GM12875 (cell line): ENCODE results near the gene RGS5.

Experiments
- H3K4me3 ChIP-seq: one replicate; pipeline ENCODE4 v1.5.1; 2011; ENCODE audit warnings: low read depth, low read length, control low read depth
- TF ChIP-seq, protein P1 (sequence below): IDR thresholded peaks from 2 replicates; pipeline ENCODE4 v1.5.1; 2011; ENCODE audit warnings: low read depth, mild to moderate bottlenecking, control low read depth, inconsistent platforms, low read length, moderate library complexity, borderline replicate concordance; ENCODE audit not compliant: insufficient read depth

The RGS5 gene

GRCh38 chr1:163182330-163182949 is 20.3 kb downstream of the RGS5 start:
- TF ChIP-seq, protein P1, sequence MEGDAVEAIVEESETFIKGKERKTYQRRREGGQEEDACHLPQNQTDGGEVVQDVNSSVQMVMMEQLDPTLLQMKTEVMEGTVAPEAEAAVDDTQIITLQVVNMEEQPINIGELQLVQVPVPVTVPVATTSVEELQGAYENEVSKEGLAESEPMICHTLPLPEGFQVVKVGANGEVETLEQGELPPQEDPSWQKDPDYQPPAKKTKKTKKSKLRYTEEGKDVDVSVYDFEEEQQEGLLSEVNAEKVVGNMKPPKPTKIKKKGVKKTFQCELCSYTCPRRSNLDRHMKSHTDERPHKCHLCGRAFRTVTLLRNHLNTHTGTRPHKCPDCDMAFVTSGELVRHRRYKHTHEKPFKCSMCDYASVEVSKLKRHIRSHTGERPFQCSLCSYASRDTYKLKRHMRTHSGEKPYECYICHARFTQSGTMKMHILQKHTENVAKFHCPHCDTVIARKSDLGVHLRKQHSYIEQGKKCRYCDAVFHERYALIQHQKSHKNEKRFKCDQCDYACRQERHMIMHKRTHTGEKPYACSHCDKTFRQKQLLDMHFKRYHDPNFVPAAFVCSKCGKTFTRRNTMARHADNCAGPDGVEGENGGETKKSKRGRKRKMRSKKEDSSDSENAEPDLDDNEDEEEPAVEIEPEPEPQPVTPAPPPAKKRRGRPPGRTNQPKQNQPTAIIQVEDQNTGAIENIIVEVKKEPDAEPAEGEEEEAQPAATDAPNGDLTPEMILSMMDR: no peak
- no peak overlapping the region for H3K4me3 ChIP-seq

GRCh38 chr1:163178628-163179027 is 24.1 kb downstream of the RGS5 start:
- H3K4me3 ChIP-seq: no peak overlapping the region
- TF ChIP-seq, protein P1: no peak

- no peak overlapping the region for H3K4me3 ChIP-seq
- TF ChIP-seq, protein P1: no peak
These were observed 25.9 kb downstream of the RGS5 start for GRCh38 chr1:163176797-163177196.

- no peak overlapping the region for H3K4me3 ChIP-seq
- TF ChIP-seq, protein P1: peak; percentile 80
These were observed 27.9 kb downstream of the RGS5 start for GRCh38 chr1:163174524-163175437.

DNA sequence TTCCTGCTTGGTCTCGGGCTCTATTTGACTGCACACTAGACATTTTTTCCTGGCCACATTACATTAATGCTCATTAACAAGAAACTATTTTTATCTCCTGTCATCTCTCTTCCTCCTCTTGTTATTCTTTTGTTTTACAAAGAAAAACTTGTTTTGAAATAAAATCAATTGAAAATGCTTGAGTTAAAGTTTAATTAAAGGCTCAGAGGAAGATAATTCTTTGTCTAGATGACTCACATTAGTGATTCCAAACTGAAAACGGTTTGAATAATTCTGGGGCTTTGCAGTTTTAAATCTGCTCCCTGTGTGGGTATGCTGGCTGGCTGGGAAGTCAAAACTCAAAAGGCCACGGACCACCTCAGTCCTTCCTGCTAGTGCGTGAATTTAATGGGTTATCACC is 29.6 kb downstream of the RGS5 start:
- TF ChIP-seq, protein P1: no peak
- H3K4me3 ChIP-seq: no peak overlapping the region

DNA sequence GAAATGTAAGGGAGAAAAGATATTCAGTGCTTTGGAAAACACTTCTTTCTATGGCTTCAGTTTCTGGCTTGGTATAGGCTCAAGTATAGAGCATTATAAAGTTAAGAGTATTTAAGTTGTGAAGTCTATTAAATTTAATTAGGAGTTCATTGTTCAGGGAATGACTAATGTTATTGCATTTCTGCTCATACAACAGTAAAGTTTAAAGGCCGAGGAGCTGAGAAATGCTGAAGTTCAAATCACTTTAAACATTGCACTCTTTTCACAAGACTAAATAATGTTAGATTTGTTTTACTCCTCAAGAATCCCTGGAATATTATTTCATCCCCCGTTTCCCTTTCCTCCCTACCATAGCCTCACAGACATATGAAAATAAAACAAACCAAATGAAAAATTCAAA is 30.1 kb downstream of the RGS5 start:
- H3K4me3 ChIP-seq: no peak overlapping the region
- TF ChIP-seq, protein P1: no peak
